ENCODE data around the gene ROBO1.
"Not testable (repeated sequence)": the region's sequence is repeated elsewhere in the genome, so short reads cannot be mapped to it uniquely, and the experiment has no call there.

Gene ROBO1

GRCh38 chr3:79246875-79247724 lies 520.7 kb downstream of the ROBO1 start:
- no peak for DNase-seq (ENCODE audit: low read depth, low spot score)

GRCh38 chr3:79245284-79246138 lies 522.3 kb downstream of the ROBO1 start:
- no peak for DNase-seq (ENCODE audit: low read depth, low spot score)

- no peak for DNase-seq (ENCODE audit: low read depth, low spot score)
These were observed 531.3 kb downstream of the ROBO1 start for GRCh38 chr3:79236496-79236895.

GRCh38 chr3:79233431-79234060 lies 534.3 kb downstream of the ROBO1 start:
- DNase-seq (ENCODE audit: low read depth, low spot score): no peak

GRCh38 chr3:79230266-79230665 lies 537.5 kb downstream of the ROBO1 start:
- no peak for DNase-seq (ENCODE audit: low read depth, low spot score)

GRCh38 chr3:79217096-79217495 lies 550.7 kb downstream of the ROBO1 start:
- no peak for DNase-seq (ENCODE audit: low read depth, low spot score)

- DNase-seq (ENCODE audit: low read depth, low spot score): no peak
These were observed 552.5 kb downstream of the ROBO1 start for GRCh38 chr3:79215286-79215685.

- no peak for DNase-seq (ENCODE audit: low read depth, low spot score)
These were observed 556.0 kb downstream of the ROBO1 start for GRCh38 chr3:79211586-79212359.

GRCh38 chr3:79204351-79204750 lies 563.4 kb downstream of the ROBO1 start:
- no peak for DNase-seq (ENCODE audit: low read depth, low spot score)

GRCh38 chr3:79203144-79203519 lies 564.7 kb downstream of the ROBO1 start:
- DNase-seq (ENCODE audit: low read depth, low spot score): no peak

- DNase-seq (ENCODE audit: low read depth, low spot score): no peak
These were observed 565.2 kb downstream of the ROBO1 start for GRCh38 chr3:79202471-79203143.

- DNase-seq (ENCODE audit: low read depth, low spot score): no peak
These were observed 567.3 kb downstream of the ROBO1 start for GRCh38 chr3:79200456-79200855.

GRCh38 chr3:79199966-79200365 lies 567.8 kb downstream of the ROBO1 start:
- no peak for DNase-seq (ENCODE audit: low read depth, low spot score)

- DNase-seq (ENCODE audit: low read depth, low spot score): no peak
These were observed 580.4 kb downstream of the ROBO1 start for GRCh38 chr3:79187426-79187825.

- DNase-seq (ENCODE audit: low read depth, low spot score): no peak
These were observed 583.5 kb downstream of the ROBO1 start for GRCh38 chr3:79184251-79184650.

- no peak for DNase-seq (ENCODE audit: low read depth, low spot score)
These were observed 584.3 kb downstream of the ROBO1 start for GRCh38 chr3:79183496-79183895.

GRCh38 chr3:79178471-79179180 lies 589.2 kb downstream of the ROBO1 start:
- DNase-seq (ENCODE audit: low read depth, low spot score): no peak

- DNase-seq (ENCODE audit: low read depth, low spot score): no peak
These were observed 591.9 kb downstream of the ROBO1 start for GRCh38 chr3:79175870-79176269.

GRCh38 chr3:79173259-79173658 lies 594.5 kb downstream of the ROBO1 start:
- DNase-seq (ENCODE audit: low read depth, low spot score): not testable (repeated sequence)

- no peak for DNase-seq (ENCODE audit: low read depth, low spot score)
These were observed 595.6 kb downstream of the ROBO1 start for GRCh38 chr3:79172241-79172640.
